K562 (cell line): ENCODE results near the gene USP49. TPM values are rescaled to one million over a fixed set of nuclear protein-coding genes. Genes with fewer than 3 reads are reported as not detected.

Experiments
- ATF7 ChIP-seq: fragments of 450-650 bp; IDR thresholded peaks from 2 replicates; pipeline ENCODE4 v1.7.1; 2014; ENCODE audit warnings: mild to moderate bottlenecking, moderate library complexity
- BRCA1 ChIP-seq, 2 experiments: fragments of 450-650 bp in 1 of 2; sonication (generic) in 1 of 2; formaldehyde crosslinking in 1 of 2; IDR thresholded peaks; 2 replicates each; pipeline versions ENCODE4 v1.5.0 to v1.6.1; 2017 to 2020; ENCODE audit warnings: mild to moderate bottlenecking in 1 of 2, missing genetic modification reagents in 1 of 2
- CXXC5 ChIP-seq: fragments of 250-450 bp; sonication (Bioruptor Pico); IDR thresholded peaks from 2 replicates; pipeline ENCODE4 v1.8.0; 2022; ENCODE audit warnings: inconsistent platforms, mild to moderate bottlenecking, moderate library complexity
- ETV6 ChIP-seq, 3 experiments: fragments of 150-350 bp in 1 of 3; sonication (generic) in 1 of 3; formaldehyde crosslinking in 1 of 3; IDR thresholded peaks; 2 replicates each; pipeline versions ENCODE4 v1.6.1 to v1.8.0; 2014 to 2022; ENCODE audit warnings: borderline replicate concordance in 2 of 3, low read depth in 2 of 3, antibody characterized with exemption in 1 of 3, low read length in 1 of 3, mild to moderate bottlenecking in 1 of 3, missing genetic modification reagents in 1 of 3
- HNRNPL ChIP-seq: fragments of 200-400 bp; formaldehyde crosslinking; IDR thresholded peaks from 2 replicates; pipeline ENCODE4 v1.6.1; 2017; ENCODE audit warnings: low read depth, mild to moderate bottlenecking, low read length
- KDM1A ChIP-seq, 2 experiments: fragments of 450-650 bp; IDR thresholded peaks; 2 replicates each; pipeline ENCODE4 v1.6.1; 2016; ENCODE audit warnings: mild to moderate bottlenecking in 2 of 2
- NCOA2 ChIP-seq, 2 experiments: fragments of 450-650 bp; IDR thresholded peaks; 2 replicates each; pipeline ENCODE4 v1.6.1; 2018; ENCODE audit warnings: mild to moderate bottlenecking in 2 of 2, moderate library complexity in 1 of 2; ENCODE audit not compliant: partially characterized antibody in 2 of 2
- PHF20 ChIP-seq: fragments of 450-650 bp; IDR thresholded peaks from 2 replicates; pipeline ENCODE4 v1.6.1; 2018; ENCODE audit not compliant: partially characterized antibody
- PPARD ChIP-seq: fragments of 250-450 bp; sonication (Bioruptor Pico); IDR thresholded peaks from 2 replicates; pipeline ENCODE4 v1.8.0; 2022; ENCODE audit warnings: inconsistent platforms, mild to moderate bottlenecking, moderate library complexity
- RBM14 ChIP-seq: fragments of 200-400 bp; formaldehyde crosslinking; IDR thresholded peaks from 2 replicates; pipeline ENCODE4 v1.6.1; 2018; ENCODE audit warnings: low read depth, mild to moderate bottlenecking, low read length, moderate library complexity, borderline replicate concordance; ENCODE audit not compliant: insufficient read depth
- RBM39 ChIP-seq: fragments of 200-400 bp; formaldehyde crosslinking; optimal IDR thresholded peaks from 2 replicates; pipeline ENCODE3; 2018; ENCODE audit warnings: low read depth, low read length
- SETDB1 ChIP-seq: IDR thresholded peaks from one replicate; pipeline ENCODE4 v1.6.1; 2012; ENCODE audit warnings: low read length, control low read depth, inconsistent platforms
- SMARCC2 ChIP-seq: fragments of 450-650 bp; IDR thresholded peaks from 2 replicates; pipeline ENCODE4 v1.6.1; 2017; ENCODE audit warnings: antibody characterized with exemption, moderate library complexity, mild to moderate bottlenecking, low read depth
- TAF9B ChIP-seq: fragments of 450-650 bp; IDR thresholded peaks from 2 replicates; pipeline ENCODE4 v1.6.1; 2018; ENCODE audit warnings: mild to moderate bottlenecking; ENCODE audit not compliant: partially characterized antibody
- TEAD4 ChIP-seq, 2 experiments: sonication (generic) in 1 of 2; formaldehyde crosslinking in 1 of 2; IDR thresholded peaks; 2 replicates each; pipeline versions ENCODE4 v1.6.1 to v1.8.0; 2012 to 2022; ENCODE audit warnings: borderline replicate concordance in 1 of 2, inconsistent platforms in 1 of 2, low read length in 1 of 2, mild to moderate bottlenecking in 1 of 2, missing genetic modification reagents in 1 of 2
- ZNF217 ChIP-seq: sonication (generic); formaldehyde crosslinking; IDR thresholded peaks from 2 replicates; pipeline ENCODE4 v1.8.0; 2022; ENCODE audit warnings: mild to moderate bottlenecking, missing genetic modification reagents
- ZNF24 ChIP-seq: fragments of 450-650 bp; IDR thresholded peaks from 2 replicates; pipeline ENCODE4 v1.6.1; 2016
- ZNF282 ChIP-seq: sonication (generic); formaldehyde crosslinking; IDR thresholded peaks from 2 replicates; pipeline ENCODE4 v1.8.1; 2023; ENCODE audit warnings: missing genetic modification reagents
- ZNF707 ChIP-seq: fragments of 250-450 bp; sonication (Bioruptor Pico); conservative IDR thresholded peaks from 2 replicates; pipeline ENCODE4 v1.8.0; 2022; ENCODE audit warnings: inconsistent platforms, mild to moderate bottlenecking, moderate library complexity
- polyA plus RNA-seq, 8 experiments: library from polyadenylated mRNA; depleted of rRNA in 4 of 8; stranded (reverse) in 5 of 8; unstranded in 3 of 8; fragments of >200 nt; fragmentation: Nextera tagmentation in 2 of 8; fragmentation: Illumina TruSeq in 1 of 8; extraction: Ambion mirVana in 2 of 8; extraction: Trizol in 1 of 8; gene quantifications; 2 replicates each; pipeline versions ENCODE4 v1.2.1 to v1.2.3, GENCODE V29; 2011 to 2014; ENCODE audit warnings: inconsistent platforms in 1 of 8, missing spikeins in 1 of 8
- total RNA-seq, 7 experiments: library from RNA; depleted of rRNA in 6 of 7; stranded (reverse); fragments of >200 nt in 6 of 7; fragmentation: Illumina TruSeq in 2 of 7; extraction: Trizol in 2 of 7; gene quantifications; 2 replicates each; pipeline versions ENCODE4 v1.2.1 to v1.2.3, GENCODE V29; 2011 to 2021; ENCODE audit warnings: low replicate concordance in 1 of 7
- TF ChIP-seq, protein P1 (sequence below): IDR thresholded peaks from 2 replicates; pipeline ENCODE4 v1.6.1; 2012; ENCODE audit warnings: low read depth, low read length, improper control_type of control experiment, borderline replicate concordance
- TF ChIP-seq, protein P2 (sequence below): IDR thresholded peaks from 2 replicates; pipeline ENCODE4 v1.6.1; 2014; ENCODE audit warnings: antibody characterized with exemption
- TF ChIP-seq, protein P3 (sequence below): fragments of 450-650 bp; IDR thresholded peaks from 2 replicates; pipeline ENCODE4 v1.7.1; 2018; ENCODE audit warnings: mild to moderate bottlenecking, low read depth; ENCODE audit not compliant: partially characterized antibody

USP49 gene
- total and polyA plus RNA-seq, 9 of the 15 experiments (the other 6 are each of a cell fraction or from before 2014, with no cell fraction given), result 1.0 to 9.9 (median 6.5) TPM

DNA sequence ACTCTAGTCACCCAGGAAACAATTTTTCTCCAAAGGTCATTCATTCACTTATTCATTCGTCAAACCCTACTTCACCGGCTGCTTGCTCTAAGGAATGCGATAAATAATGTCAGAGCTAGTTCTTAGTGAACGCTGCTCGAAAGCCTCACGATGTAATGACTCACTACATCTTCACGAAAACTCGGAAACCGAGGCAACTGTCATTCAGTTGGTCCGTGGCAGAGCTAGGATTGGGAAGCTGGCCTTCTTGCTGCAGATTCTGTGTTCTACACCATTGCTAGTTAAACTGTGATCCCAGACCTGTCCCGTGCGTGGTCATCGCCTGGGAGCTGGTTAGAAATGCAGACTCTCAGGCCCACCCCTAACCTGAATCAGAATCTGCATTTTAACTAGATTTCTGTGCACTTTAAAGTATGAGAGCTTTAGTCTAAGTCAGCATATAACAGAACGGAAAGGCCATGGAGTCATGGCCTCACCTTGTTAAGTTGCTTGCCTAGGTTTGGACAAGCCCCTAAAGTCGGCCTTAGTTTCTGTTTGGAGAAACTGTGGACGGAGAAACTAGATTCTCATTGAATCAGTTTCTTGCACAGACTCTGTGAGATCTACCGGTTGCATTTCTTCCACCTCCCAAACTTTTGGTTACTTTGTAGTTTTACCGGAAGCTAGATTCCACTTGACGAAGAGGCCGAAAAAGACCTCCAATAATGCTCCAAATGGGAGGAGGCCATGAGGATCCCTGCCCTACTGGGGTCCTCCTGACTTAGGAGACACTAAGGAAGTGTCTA, 47.1 kb upstream of the USP49 start (continued):
- TF ChIP-seq PHF20 (no peak), BRCA1 (IDR thresholded peaks at IDR 0.05) (no peak), BRCA1 (CRISPR knock-in tag; IDR thresholded peaks at IDR 0.05) (no peak), ATF7 (no peak), SMARCC2 (no peak), KDM1A (IDR thresholded peaks at IDR 0.05) (0 out of 4 replicates have a peak, but pooled peaks of 1 of the 2 experiments have one; percentile 8), ZNF24 (peak; percentile 85), RBM14 (no peak), RBM39 (peak; percentile 47), TEAD4 (IDR thresholded peaks at IDR 0.05; ENCODE audit: low read length) (peak; percentile 48; the same call in 1 of the 2 replicates), TEAD4 (CRISPR knock-in tag; IDR thresholded peaks at IDR 0.05; ENCODE audit: borderline replicate concordance) (no peak), ZNF282 (no peak), HNRNPL (no peak), PPARD (CRISPR knock-in tag) (no peak), SETDB1 (no peak), ETV6 (IDR thresholded peaks at IDR 0.05; ENCODE audit: borderline replicate concordance in 1 of 2, low read depth in 2 of 2, low read length in 1 of 2) (no peak), ETV6 (CRISPR knock-in tag; IDR thresholded peaks at IDR 0.05; ENCODE audit: borderline replicate concordance) (no peak), CXXC5 (no peak), NCOA2 (IDR thresholded peaks at IDR 0.05; ENCODE audit: partially characterized antibody in 2 of 2) (no peak), ZNF707 (CRISPR knock-in tag) (no peak), ZNF217 (CRISPR knock-in tag) (no peak), TAF9B (no peak)
- TF ChIP-seq, protein P1, sequence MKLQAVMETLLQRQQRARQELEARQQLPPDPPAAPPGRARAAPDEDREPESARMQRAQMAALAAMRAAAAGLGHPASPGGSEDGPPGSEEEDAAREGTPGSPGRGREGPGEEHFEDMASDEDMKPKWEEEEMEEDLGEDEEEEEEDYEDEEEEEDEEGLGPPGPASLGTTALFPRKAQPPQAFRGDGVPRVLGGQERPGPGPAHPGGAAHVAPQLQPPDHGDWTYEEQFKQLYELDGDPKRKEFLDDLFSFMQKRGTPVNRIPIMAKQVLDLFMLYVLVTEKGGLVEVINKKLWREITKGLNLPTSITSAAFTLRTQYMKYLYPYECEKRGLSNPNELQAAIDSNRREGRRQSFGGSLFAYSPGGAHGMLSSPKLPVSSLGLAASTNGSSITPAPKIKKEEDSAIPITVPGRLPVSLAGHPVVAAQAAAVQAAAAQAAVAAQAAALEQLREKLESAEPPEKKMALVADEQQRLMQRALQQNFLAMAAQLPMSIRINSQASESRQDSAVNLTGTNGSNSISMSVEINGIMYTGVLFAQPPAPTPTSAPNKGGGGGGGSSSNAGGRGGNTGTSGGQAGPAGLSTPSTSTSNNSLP, result no peak
- TF ChIP-seq, protein P2, sequence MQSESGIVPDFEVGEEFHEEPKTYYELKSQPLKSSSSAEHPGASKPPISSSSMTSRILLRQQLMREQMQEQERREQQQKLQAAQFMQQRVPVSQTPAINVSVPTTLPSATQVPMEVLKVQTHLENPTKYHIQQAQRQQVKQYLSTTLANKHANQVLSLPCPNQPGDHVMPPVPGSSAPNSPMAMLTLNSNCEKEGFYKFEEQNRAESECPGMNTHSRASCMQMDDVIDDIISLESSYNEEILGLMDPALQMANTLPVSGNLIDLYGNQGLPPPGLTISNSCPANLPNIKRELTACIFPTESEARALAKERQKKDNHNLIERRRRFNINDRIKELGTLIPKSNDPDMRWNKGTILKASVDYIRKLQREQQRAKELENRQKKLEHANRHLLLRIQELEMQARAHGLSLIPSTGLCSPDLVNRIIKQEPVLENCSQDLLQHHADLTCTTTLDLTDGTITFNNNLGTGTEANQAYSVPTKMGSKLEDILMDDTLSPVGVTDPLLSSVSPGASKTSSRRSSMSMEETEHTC, result no peak
- TF ChIP-seq, protein P3, sequence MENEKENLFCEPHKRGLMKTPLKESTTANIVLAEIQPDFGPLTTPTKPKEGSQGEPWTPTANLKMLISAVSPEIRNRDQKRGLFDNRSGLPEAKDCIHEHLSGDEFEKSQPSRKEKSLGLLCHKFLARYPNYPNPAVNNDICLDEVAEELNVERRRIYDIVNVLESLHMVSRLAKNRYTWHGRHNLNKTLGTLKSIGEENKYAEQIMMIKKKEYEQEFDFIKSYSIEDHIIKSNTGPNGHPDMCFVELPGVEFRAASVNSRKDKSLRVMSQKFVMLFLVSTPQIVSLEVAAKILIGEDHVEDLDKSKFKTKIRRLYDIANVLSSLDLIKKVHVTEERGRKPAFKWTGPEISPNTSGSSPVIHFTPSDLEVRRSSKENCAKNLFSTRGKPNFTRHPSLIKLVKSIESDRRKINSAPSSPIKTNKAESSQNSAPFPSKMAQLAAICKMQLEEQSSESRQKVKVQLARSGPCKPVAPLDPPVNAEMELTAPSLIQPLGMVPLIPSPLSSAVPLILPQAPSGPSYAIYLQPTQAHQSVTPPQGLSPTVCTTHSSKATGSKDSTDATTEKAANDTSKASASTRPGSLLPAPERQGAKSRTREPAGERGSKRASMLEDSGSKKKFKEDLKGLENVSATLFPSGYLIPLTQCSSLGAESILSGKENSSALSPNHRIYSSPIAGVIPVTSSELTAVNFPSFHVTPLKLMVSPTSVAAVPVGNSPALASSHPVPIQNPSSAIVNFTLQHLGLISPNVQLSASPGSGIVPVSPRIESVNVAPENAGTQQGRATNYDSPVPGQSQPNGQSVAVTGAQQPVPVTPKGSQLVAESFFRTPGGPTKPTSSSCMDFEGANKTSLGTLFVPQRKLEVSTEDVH, result no peak
